Effector memory CD8-positive, alpha-beta T cell (primary cell): Measurements from ENCODE around the gene PCDHA8.
"Not testable (repeated sequence)": the region's sequence is repeated elsewhere in the genome, so short reads cannot be mapped to it uniquely, and the experiment has no call there.

Source experiments
- ATAC-seq: fragments of 150-1000 bp; cut with Tn5 transposase; replicated peaks from 2 replicates; pipeline ENCODE4 v1.10.0; 2021; ENCODE audit warnings: mild to moderate bottlenecking, moderate library complexity
- DNase-seq, 3 experiments: peaks; one replicate each; pipeline ENCODE4 v3.0.0; 2021
- H3K27ac Mint-ChIP-seq, 2 donors: one replicate each; pipeline ENCODE4 v1.8.0; 2022; ENCODE audit warnings: mild to moderate bottlenecking in 2 of 2, mixed read lengths in 2 of 2, moderate library complexity in 2 of 2
- H3K27me3 Mint-ChIP-seq, 2 donors: one replicate each; pipeline ENCODE4 v1.8.0; 2022; ENCODE audit warnings: mixed read lengths in 2 of 2
- H3K36me3 Mint-ChIP-seq: one replicate; pipeline ENCODE4 v1.8.0; 2022; ENCODE audit warnings: mild to moderate bottlenecking, moderate library complexity, mixed read lengths; ENCODE audit not compliant: insufficient read depth
- H3K4me1 Mint-ChIP-seq, 2 donors: one replicate each; pipeline ENCODE4 v1.8.0; 2022; ENCODE audit warnings: low read depth in 2 of 2, mixed read lengths in 2 of 2
- H3K4me3 Mint-ChIP-seq, 2 donors: one replicate each; pipeline ENCODE4 v1.8.0; 2022; ENCODE audit warnings: mild to moderate bottlenecking in 2 of 2, mixed read lengths in 2 of 2, moderate library complexity in 2 of 2
- H3K9me3 Mint-ChIP-seq, 2 donors: one replicate each; pipeline ENCODE4 v1.8.0; 2022; ENCODE audit warnings: mixed read lengths in 2 of 2
- total RNA-seq, 9 experiments: gene quantifications; one replicate each; lab custom pipeline; 2026; lab: John Stamatoyannopoulos, UW

The PCDHA8 gene, protein sequence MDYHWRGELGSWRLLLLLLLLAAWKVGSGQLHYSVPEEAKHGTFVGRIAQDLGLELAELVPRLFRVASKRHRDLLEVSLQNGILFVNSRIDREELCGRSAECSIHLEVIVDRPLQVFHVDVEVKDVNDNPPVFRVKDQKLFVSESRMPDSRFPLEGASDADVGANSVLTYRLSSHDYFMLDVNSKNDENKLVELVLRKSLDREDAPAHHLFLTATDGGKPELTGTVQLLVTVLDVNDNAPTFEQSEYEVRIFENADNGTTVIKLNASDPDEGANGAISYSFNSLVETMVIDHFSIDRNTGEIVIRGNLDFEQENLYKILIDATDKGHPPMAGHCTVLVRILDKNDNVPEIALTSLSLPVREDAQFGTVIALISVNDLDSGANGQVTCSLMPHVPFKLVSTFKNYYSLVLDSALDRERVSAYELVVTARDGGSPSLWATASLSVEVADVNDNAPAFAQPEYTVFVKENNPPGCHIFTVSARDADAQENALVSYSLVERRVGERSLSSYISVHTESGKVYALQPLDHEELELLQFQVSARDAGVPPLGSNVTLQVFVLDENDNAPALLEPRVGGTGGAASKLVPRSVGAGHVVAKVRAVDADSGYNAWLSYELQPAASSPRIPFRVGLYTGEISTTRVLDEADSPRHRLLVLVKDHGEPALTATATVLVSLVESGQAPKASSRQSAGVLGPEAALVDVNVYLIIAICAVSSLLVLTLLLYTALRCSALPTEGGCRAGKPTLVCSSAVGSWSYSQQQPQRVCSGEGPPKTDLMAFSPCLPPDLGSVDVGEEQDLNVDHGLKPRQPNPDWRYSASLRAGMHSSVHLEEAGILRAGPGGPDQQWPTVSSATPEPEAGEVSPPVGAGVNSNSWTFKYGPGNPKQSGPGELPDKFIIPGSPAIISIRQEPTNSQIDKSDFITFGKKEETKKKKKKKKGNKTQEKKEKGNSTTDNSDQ
- 0 to 0.06 (median 0) reads per million in 9 experiments for total RNA-seq

DNA sequence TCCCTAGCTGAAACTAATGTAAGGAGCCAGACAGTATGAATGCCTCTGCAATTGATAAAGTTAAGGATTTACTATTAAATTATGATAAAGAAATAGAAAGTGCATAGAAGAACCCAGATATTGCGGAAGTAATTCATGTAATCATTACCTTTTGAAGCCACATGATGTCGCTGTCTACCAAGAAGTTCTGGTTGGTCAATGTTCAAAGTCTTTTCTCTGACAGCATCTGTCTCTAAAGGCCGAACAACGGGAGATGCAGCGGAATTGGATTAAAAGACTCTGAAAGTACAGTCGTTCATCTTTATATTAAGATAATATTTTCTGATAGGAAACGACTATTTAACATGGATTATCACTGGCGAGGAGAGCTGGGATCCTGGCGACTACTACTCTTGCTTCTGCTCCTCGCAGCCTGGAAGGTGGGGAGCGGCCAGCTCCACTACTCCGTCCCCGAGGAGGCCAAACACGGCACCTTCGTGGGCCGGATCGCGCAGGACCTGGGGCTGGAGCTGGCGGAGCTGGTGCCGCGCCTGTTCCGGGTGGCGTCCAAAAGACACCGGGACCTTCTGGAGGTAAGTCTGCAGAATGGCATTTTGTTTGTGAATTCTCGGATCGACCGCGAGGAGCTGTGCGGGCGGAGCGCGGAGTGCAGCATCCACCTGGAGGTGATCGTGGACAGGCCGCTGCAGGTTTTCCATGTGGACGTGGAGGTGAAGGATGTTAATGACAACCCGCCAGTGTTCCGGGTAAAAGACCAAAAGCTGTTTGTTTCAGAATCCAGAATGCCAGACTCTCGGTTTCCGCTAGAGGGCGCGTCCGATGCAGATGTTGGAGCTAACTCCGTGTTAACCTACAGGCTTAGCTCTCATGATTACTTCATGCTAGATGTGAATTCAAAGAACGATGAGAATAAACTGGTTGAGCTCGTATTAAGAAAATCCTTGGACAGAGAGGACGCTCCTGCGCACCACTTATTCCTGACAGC lies at the start of gene PCDHA8:
PCDHA8 (plus strand) TSS at position 210 of the 985 bp plus-strand sequence; CDS start at position 345, 135 bp downstream.
- Mint-ChIP-seq H3K36me3 (no peaks in the 10 kb centered on the region), H3K4me1 (no peaks in the 10 kb centered on the region), H3K9me3 (no peaks in the 10 kb centered on the region), H3K27me3 (peaks cover 14 to 15% of the 10 kb centered on the region in 2 donors), H3K4me3 (no peak within 1 kb of the TSS), H3K27ac (no peak within 1 kb of the TSS)
- DNase-seq (no peak), ATAC-seq (no peak)

DNA sequence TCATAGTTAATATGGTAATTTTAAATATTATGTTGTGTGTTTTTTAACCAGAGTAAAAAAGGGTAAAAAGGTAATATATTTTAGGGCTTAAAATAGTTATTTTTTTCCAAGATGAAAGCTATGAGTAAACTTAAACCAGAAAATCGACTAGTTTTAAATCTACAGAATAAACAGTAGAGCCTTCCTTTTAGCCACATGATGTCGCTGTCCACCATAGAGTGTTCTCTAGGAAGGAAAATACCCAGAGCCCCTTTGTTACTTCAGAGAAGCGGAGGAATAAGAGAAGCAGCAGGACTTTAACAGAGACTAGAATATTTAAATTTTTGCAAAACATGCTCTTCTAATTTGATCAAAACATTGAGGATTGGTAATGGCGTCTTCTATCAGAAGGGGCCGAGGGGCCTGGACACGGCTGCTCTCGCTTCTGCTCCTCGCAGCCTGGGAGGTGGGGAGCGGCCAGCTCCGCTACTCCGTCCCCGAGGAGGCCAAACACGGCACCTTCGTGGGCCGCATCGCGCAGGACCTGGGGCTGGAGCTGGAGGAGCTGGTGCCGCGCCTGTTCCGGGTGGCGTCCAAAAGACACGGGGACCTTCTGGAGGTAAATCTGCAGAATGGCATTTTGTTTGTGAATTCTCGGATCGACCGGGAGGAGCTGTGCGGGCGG lies 46.3 kb upstream of the PCDHA8 start, which contains the start of gene PCDHA2:
PCDHA2 (plus strand) TSS at position 258 of the 664 bp plus-strand sequence.
- Mint-ChIP-seq H3K27ac (no peak within 1 kb of the TSS), H3K27me3 (peaks cover 21 to 23% of the 10 kb centered on the region in 2 donors), H3K4me1 (no peaks in the 10 kb centered on the region), H3K9me3 (peaks cover 0 to 2% of the 10 kb centered on the region in 2 donors), H3K36me3 (no peaks in the 10 kb centered on the region), H3K4me3 (no peak within 1 kb of the TSS)
- DNase-seq (no peak), ATAC-seq (no peak)

DNA sequence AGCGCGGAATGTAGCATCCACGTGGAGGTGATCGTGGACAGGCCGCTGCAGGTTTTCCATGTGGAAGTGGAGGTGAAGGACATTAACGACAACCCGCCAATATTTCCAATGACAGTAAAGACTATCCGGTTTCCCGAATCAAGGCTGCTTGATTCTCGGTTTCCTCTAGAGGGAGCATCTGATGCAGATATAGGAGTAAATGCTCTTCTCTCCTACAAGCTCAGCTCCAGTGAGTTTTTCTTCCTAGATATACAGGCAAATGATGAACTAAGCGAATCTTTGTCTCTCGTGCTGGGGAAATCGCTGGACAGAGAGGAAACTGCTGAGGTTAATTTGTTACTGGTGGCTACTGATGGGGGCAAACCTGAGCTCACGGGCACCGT lies 45.7 kb upstream of the PCDHA8 start:
- H3K36me3 Mint-ChIP-seq, result no peaks in the 10 kb centered on the region
- H3K27ac Mint-ChIP-seq, result no peak overlapping the region
- ATAC-seq (no peak), DNase-seq (no peak)
- no peak overlapping the region for H3K4me3 Mint-ChIP-seq
- no peaks in the 10 kb centered on the region for H3K4me1 Mint-ChIP-seq
- peaks cover 0 to 2% of the 10 kb centered on the region in 2 donors for H3K9me3 Mint-ChIP-seq
- H3K27me3 Mint-ChIP-seq, result peaks cover 18 to 25% of the 10 kb centered on the region in 2 donors

DNA sequence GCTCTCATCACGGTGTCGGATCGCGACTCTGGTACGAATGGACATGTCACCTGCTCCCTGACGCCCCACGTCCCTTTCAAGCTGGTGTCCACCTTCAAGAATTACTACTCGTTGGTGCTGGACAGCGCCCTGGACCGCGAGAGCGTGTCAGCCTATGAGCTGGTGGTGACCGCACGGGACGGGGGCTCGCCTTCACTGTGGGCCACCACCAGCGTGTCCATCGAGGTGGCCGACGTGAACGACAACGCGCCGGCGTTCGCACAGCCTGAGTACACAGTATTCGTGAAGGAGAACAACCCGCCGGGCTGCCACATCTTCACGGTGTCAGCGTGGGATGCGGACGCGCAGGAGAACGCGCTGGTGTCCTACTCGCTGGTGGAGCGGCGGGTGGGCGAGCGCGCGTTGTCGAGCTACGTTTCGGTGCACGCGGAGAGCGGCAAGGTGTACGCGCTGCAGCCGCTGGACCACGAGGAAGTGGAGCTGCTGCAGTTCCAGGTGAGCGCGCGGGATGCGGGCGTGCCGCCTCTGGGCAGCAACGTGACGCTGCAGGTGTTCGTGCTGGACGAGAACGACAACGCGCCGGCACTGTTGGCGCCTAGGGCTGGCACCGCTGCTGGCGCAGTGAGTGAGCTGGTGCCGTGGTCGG lies 44.8 kb upstream of the PCDHA8 start:
- DNase-seq, H3K9me3 Mint-ChIP-seq, H3K27ac Mint-ChIP-seq, H3K4me3 Mint-ChIP-seq, H3K4me1 Mint-ChIP-seq, ATAC-seq, H3K36me3 Mint-ChIP-seq: not testable (repeated sequence)
- peaks cover 18 to 25% of the 10 kb centered on the region in 2 donors for H3K27me3 Mint-ChIP-seq

DNA sequence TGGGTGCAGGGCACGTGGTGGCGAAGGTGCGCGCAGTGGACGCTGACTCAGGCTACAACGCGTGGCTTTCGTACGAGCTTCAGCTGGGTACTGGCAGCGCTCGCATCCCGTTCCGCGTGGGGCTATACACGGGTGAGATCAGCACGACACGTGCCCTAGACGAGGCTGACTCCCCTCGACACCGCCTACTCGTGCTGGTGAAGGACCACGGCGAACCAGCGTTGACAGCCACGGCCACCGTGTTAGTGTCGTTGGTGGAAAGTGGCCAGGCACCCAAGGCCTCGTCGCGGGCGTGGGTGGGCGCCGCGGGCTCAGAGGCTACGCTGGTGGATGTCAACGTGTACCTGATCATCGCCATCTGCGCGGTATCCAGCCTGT lies 44.3 kb upstream of the PCDHA8 start:
- peaks cover 18 to 25% of the 10 kb centered on the region in 2 donors for H3K27me3 Mint-ChIP-seq
- no peak overlapping the region for H3K27ac Mint-ChIP-seq
- no peak for ATAC-seq
- peaks cover 0 to 2% of the 10 kb centered on the region in 2 donors for H3K9me3 Mint-ChIP-seq
- no peaks in the 10 kb centered on the region for H3K4me1 Mint-ChIP-seq
- no peak overlapping the region for H3K4me3 Mint-ChIP-seq
- no peaks in the 10 kb centered on the region for H3K36me3 Mint-ChIP-seq
- no peak for DNase-seq

DNA sequence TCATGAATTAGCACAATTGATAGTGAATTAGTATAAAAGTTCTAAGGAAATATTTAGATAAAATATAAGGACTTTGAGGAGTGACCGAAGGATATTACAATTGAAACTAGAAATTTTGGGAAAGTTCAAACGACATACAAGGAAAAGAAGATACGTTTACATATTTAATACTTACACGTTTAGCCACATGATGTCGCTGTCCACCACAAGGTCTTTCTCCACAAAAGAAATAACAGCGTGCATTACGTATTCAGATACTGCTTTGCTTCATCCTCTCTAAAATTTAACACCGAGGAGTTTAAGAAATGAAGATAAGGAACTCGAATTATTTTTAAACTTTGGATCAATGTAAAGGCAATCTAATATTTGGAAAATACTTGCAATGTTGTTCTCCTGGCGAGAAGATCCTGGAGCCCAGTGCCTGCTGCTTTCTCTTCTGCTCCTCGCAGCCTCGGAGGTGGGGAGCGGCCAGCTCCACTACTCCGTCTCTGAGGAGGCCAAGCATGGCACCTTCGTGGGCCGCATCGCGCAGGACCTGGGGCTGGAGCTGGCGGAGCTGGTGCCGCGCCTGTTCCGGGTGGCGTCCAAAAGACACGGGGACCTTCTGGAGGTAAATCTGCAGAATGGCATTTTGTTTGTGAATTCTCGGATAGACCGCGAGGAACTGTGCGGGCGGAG lies 40.0 kb upstream of the PCDHA8 start, which contains the start of gene PCDHA3:
PCDHA3 (plus strand) TSS at position 242 of the 678 bp plus-strand sequence.
- Mint-ChIP-seq H3K4me1 (no peaks in the 10 kb centered on the region), H3K27me3 (peaks cover 16 to 25% of the 10 kb centered on the region in 2 donors), H3K36me3 (peaks cover 3% of the 10 kb centered on the region), H3K4me3 (no peak within 1 kb of the TSS), H3K9me3 (peaks cover 0 to 6% of the 10 kb centered on the region in 2 donors), H3K27ac (no peak within 1 kb of the TSS)
- ATAC-seq (no peak), DNase-seq (no peak)

DNA sequence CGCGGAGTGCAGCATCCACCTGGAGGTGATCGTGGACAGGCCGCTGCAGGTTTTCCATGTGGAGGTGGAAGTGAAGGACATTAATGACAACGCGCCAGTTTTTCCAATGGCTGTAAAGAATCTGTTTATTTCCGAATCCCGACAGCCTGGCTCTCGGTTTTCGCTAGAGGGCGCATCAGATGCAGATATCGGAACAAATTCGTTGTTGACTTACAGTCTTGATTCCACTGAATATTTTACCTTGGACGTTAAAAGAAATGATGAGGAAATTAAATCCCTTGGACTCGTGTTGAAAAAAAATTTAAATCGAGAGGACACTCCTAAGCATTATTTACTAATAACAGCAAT lies 39.5 kb upstream of the PCDHA8 start:
- peaks cover 3% of the 10 kb centered on the region for H3K36me3 Mint-ChIP-seq

DNA sequence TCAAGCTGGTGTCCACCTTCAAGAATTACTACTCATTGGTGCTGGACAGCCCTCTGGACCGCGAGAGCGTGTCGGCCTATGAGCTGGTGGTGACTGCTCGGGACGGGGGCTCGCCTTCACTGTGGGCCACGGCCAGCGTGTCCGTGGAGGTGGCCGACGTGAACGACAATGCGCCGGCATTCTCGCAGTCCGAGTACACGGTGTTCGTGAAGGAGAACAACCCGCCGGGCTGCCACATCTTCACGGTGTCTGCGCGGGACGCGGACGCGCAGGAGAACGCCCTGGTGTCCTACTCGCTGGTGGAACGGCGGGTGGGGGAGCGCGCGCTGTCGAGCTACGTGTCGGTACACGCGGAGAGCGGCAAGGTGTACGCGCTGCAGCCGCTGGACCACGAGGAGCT lies 38.6 kb upstream of the PCDHA8 start:
- H3K4me1 Mint-ChIP-seq, DNase-seq, ATAC-seq, H3K36me3 Mint-ChIP-seq, H3K4me3 Mint-ChIP-seq, H3K27ac Mint-ChIP-seq, H3K9me3 Mint-ChIP-seq: not testable (repeated sequence)
- H3K27me3 Mint-ChIP-seq, result peaks cover 25 to 29% of the 10 kb centered on the region in 2 donors

More for the DNA sequence above, 39.5 kb upstream of the PCDHA8 start:
- H3K27me3 Mint-ChIP-seq, result peaks cover 21 to 29% of the 10 kb centered on the region in 2 donors
- peaks cover 0 to 6% of the 10 kb centered on the region in 2 donors for H3K9me3 Mint-ChIP-seq
- no peak overlapping the region for H3K27ac Mint-ChIP-seq
- no peaks in the 10 kb centered on the region for H3K4me1 Mint-ChIP-seq
- ATAC-seq (no peak), DNase-seq (no peak)
- H3K4me3 Mint-ChIP-seq, result no peak overlapping the region

DNA sequence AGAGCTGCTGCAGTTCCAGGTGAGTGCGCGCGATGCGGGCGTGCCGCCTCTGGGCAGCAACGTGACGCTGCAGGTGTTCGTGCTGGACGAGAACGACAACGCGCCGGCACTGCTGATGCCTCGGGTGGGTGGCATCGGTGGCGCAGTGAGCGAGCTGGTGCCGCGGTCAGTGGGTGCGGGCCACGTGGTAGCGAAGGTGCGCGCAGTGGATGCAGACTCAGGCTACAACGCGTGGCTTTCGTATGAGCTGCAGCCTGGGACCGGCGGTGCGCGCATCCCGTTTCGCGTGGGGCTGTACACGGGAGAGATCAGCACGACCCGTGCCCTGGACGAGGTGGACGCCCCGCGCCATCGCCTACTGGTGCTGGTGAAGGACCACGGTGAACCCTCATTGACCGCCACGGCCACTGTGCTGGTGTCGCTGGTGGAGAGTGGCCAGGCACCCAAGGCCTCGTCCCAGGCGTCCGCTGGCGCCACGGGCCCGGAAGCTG lies 38.2 kb upstream of the PCDHA8 start:
- Mint-ChIP-seq H3K36me3 (peaks cover 3% of the 10 kb centered on the region), H3K27me3 (peaks cover 25 to 29% of the 10 kb centered on the region in 2 donors), H3K27ac (no peak overlapping the region), H3K4me1 (no peaks in the 10 kb centered on the region), H3K9me3 (peaks cover 0 to 6% of the 10 kb centered on the region in 2 donors), H3K4me3 (no peak overlapping the region)
- DNase-seq, result no peak
- ATAC-seq, result no peak

DNA sequence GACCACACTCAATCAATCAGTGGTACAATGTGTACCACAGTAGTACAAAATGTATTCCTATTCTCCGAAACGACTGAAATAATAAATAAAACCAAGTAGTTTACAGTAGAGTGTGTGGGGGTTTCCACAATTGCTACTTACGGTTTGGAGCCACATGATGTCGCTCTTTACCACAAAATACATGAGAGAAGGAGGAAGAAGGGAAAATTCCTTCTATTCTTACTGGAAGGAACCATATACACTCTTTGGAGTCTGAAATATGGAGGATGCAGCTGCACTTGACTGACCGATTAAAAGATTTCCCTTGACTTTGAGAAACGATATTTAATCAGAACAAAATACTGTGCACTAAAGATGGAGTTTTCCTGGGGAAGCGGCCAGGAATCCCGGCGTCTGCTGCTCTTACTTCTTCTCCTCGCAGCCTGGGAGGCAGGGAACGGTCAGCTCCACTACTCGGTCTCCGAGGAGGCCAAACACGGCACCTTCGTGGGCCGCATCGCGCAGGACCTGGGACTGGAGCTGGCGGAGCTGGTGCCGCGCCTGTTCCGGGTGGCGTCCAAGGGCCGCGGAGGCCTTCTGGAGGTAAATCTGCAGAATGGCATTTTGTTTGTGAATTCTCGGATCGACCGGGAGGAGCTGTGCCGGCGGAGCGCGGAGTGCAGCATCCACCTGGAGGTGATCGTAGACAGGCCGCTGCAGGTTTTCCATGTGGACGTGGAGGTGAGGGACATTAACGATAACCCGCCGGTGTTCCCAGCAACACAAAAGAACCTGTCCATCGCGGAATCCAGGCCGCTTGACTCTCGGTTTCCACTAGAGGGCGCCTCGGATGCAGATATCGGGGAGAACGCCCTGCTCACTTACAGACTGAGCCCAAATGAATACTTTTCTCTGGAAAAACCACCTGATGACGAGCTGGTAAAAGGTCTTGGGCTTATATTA lies 33.9 kb upstream of the PCDHA8 start, which contains the start of gene PCDHA4:
PCDHA4 (plus strand) TSS at position 235 of the 942 bp plus-strand sequence.
- no peak within 1 kb of the TSS for H3K4me3 Mint-ChIP-seq
- no peak within 1 kb of the TSS for H3K27ac Mint-ChIP-seq
- DNase-seq (no peak), ATAC-seq (no peak)
- H3K36me3 Mint-ChIP-seq, result peaks cover 3% of the 10 kb centered on the region
- H3K9me3 Mint-ChIP-seq, result peaks cover 0 to 6% of the 10 kb centered on the region in 2 donors
- H3K27me3 Mint-ChIP-seq, result peaks cover 22 to 25% of the 10 kb centered on the region in 2 donors
- no peaks in the 10 kb centered on the region for H3K4me1 Mint-ChIP-seq
